Measurements from ENCODE around the gene IPCEF1. TPM values are rescaled to one million over a fixed set of nuclear protein-coding genes. Genes with fewer than 3 reads are reported as not detected.

IPCEF1 gene
- total RNA-seq, 1 experiment from 2014 or later: not detected

- TF ChIP-seq CTCF (IDR thresholded peaks at IDR 0.05; ENCODE audit: unreplicated experiment): no peak
- BruUV-seq (replicated peaks): no TSS peak
- CTCF ChIA-PET: interaction anchor here (0.6 to 0.9 kb wide), 7 partner anchors 21 to 1228 kb away, joined by 3 to 4 read pairs (median 3); no protein-coding TSS in a partner anchor
- no peak overlapping the region for H3K4me3 Mint-ChIP-seq (ENCODE audit: unreplicated experiment)
- POLR2A ChIA-PET: interaction anchor here (0.5 to 1.1 kb wide), 2 partner anchors 33 to 270 kb away, joined by 3 read pairs; no protein-coding TSS in a partner anchor
- H3K27ac Mint-ChIP-seq (ENCODE audit: low read depth, unreplicated experiment): peak overlapping the region; percentile 53
- no peaks in the 10 kb centered on the region for H3K27me3 Mint-ChIP-seq (ENCODE audit: insufficient read depth, unreplicated experiment)
- peak; percentile 9 for DNase-seq (ENCODE audit: unreplicated experiment)
- H3K9me3 Mint-ChIP-seq (ENCODE audit: unreplicated experiment): peaks cover 7% of the 10 kb centered on the region
- H3K36me3 Mint-ChIP-seq (ENCODE audit: insufficient read depth, unreplicated experiment): no peaks in the 10 kb centered on the region
- intact Hi-C loops (cut with micrococcal nuclease): no loop called here
- H3K4me1 Mint-ChIP-seq (ENCODE audit: insufficient read depth, unreplicated experiment): peaks cover 10% of the 10 kb centered on the region
Observed at GRCh38 chr6:154238831-154239230, 117.8 kb downstream of the IPCEF1 start.

GRCh38 chr6:154236646-154237301 lies 119.8 kb downstream of the IPCEF1 start:
- DNase-seq (ENCODE audit: unreplicated experiment): no peak
- Mint-ChIP-seq H3K27me3 (ENCODE audit: insufficient read depth, unreplicated experiment) (no peaks in the 10 kb centered on the region), H3K4me1 (ENCODE audit: insufficient read depth, unreplicated experiment) (peaks cover 10% of the 10 kb centered on the region), H3K9me3 (ENCODE audit: unreplicated experiment) (no peaks in the 10 kb centered on the region), H3K4me3 (ENCODE audit: unreplicated experiment) (no peak overlapping the region), H3K36me3 (ENCODE audit: insufficient read depth, unreplicated experiment) (no peaks in the 10 kb centered on the region), H3K27ac (ENCODE audit: low read depth, unreplicated experiment) (no peak overlapping the region)
- TF ChIP-seq CTCF (IDR thresholded peaks at IDR 0.05; ENCODE audit: unreplicated experiment): no peak
- no TSS peak for BruUV-seq (replicated peaks)
- ChIA-PET CTCF (no interaction called here), POLR2A (no interaction called here)
- intact Hi-C loops (cut with micrococcal nuclease): no loop called here

DNA sequence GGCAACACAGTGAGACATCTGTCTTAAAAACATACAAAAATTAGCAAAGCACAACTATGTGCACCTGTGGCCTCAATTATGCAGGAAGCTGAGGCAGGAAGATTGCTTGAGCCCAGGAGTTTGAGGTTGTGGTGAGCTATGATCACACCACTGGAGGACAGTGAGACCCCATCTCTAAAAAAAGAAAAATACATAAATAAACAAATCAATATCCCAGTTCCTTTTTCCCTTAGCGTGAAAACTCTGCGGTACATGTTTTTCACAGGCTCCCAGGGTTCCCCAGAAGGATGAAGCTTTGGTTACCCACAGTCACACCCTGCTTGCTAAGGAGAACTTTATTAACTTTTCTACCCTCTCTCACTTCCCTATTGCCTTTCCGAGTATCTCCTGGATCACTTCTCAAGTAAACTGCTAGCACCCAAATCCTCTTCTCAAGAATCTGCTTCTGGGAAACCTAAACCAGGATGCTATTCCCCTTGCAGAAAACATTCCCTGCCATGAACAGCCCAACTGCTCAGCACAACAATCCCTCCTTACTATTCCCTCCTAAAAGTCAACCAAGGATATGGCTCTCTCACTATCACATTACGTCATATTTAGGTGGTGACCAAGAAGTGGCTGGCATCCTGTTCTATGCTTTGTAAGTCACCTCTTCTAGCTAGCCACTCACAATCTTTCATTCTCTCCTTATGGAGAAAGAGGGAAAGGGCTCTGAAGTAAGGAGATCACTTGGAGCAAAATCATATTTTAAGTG lies 122.4 kb downstream of the IPCEF1 start:
- Mint-ChIP-seq H3K27me3 (ENCODE audit: insufficient read depth, unreplicated experiment) (no peaks in the 10 kb centered on the region), H3K27ac (ENCODE audit: low read depth, unreplicated experiment) (no peak overlapping the region), H3K36me3 (ENCODE audit: insufficient read depth, unreplicated experiment) (no peaks in the 10 kb centered on the region), H3K9me3 (ENCODE audit: unreplicated experiment) (no peaks in the 10 kb centered on the region), H3K4me1 (ENCODE audit: insufficient read depth, unreplicated experiment) (peaks cover 5% of the 10 kb centered on the region), H3K4me3 (ENCODE audit: unreplicated experiment) (no peak overlapping the region)
- ChIA-PET POLR2A (no interaction called here), CTCF (interaction anchor here (0.9 kb wide), 1 partner anchor 222 kb away, joined by 3 read pairs; no protein-coding TSS in a partner anchor)
- DNase-seq (ENCODE audit: unreplicated experiment): no peak
- TF ChIP-seq CTCF (IDR thresholded peaks at IDR 0.05; ENCODE audit: unreplicated experiment): no peak
- intact Hi-C loops (cut with micrococcal nuclease): no loop called here
- BruUV-seq (replicated peaks): no TSS peak

- BruUV-seq (replicated peaks): no TSS peak
- ChIA-PET POLR2A (interaction anchor here (0.7 kb wide), 1 partner anchor 15 kb away, joined by 3 read pairs; no protein-coding TSS in a partner anchor), CTCF (no interaction called here)
- no peak for TF ChIP-seq CTCF (IDR thresholded peaks at IDR 0.05; ENCODE audit: unreplicated experiment)
- Mint-ChIP-seq H3K4me1 (ENCODE audit: insufficient read depth, unreplicated experiment) (no peaks in the 10 kb centered on the region), H3K36me3 (ENCODE audit: insufficient read depth, unreplicated experiment) (no peaks in the 10 kb centered on the region), H3K4me3 (ENCODE audit: unreplicated experiment) (no peak overlapping the region), H3K27me3 (ENCODE audit: insufficient read depth, unreplicated experiment) (no peaks in the 10 kb centered on the region), H3K27ac (ENCODE audit: low read depth, unreplicated experiment) (no peak overlapping the region), H3K9me3 (ENCODE audit: unreplicated experiment) (no peaks in the 10 kb centered on the region)
- intact Hi-C loops (cut with micrococcal nuclease): no loop called here
- DNase-seq (ENCODE audit: unreplicated experiment): no peak
Observed at GRCh38 chr6:154233383-154233782, 123.2 kb downstream of the IPCEF1 start.
